HEK293T (cell line): ENCODE data around the gene ARHGAP5.

ENCODE experiments used
- BHLHE40 ChIP-seq: fragments of 450-650 bp; IDR thresholded peaks from 2 replicates; pipeline ENCODE4 v1.6.1; 2016; ENCODE audit warnings: mild to moderate bottlenecking, moderate library complexity, borderline replicate concordance
- FOXA1 ChIP-seq: fragments of 450-650 bp; IDR thresholded peaks from 2 replicates; pipeline ENCODE4 v1.6.1; 2016; ENCODE audit warnings: mild to moderate bottlenecking
- LEF1 ChIP-seq: fragments of 450-650 bp; IDR thresholded peaks from 2 replicates; pipeline ENCODE4 v1.6.1; 2017; ENCODE audit warnings: mild to moderate bottlenecking, borderline replicate concordance
- PKNOX1 ChIP-seq: fragments of 450-650 bp; IDR thresholded peaks from 2 replicates; pipeline ENCODE4 v1.6.1; 2016
- SP1 ChIP-seq: fragments of 450-650 bp; IDR thresholded peaks from 2 replicates; pipeline ENCODE4 v1.6.1; 2017
- SUZ12 ChIP-seq: fragments of 450-650 bp; IDR thresholded peaks from 2 replicates; pipeline ENCODE4 v1.6.1; 2016; ENCODE audit warnings: mild to moderate bottlenecking

GRCh38 chr14:32166029-32166428 is 88.9 kb downstream of the ARHGAP5 start:
- TF ChIP-seq LEF1 (no peak), SP1 (no peak), BHLHE40 (no peak), SUZ12 (no peak), FOXA1 (no peak), PKNOX1 (no peak)
